GM10248 (cell line): ENCODE results near the gene IL13RA2.

ENCODE experiments used
- CTCF ChIA-PET: fragments of 300-600 bp; sonication (Branson Sonifier 250); formaldehyde crosslinking; extraction: SDS; loops from one replicate; lab custom pipeline; 2021; ENCODE audit warnings: antibody characterized with exemption; lab: Yijun Ruan, JAX
- POLR2A ChIA-PET: fragments of 350-650 bp; sonication (Branson Sonifier 250); formaldehyde crosslinking; extraction: SDS; loops from one replicate; lab custom pipeline; 2020; ENCODE audit warnings: antibody characterized with exemption; lab: Yijun Ruan, JAX
- DNase-seq: peaks from one replicate; pipeline ENCODE4 v3.0.0; 2012; ENCODE audit errors: extremely low spot score
- TF ChIP-seq, protein P1 (sequence below): IDR thresholded peaks from 2 replicates; pipeline ENCODE4 v1.5.1; 2012; ENCODE audit warnings: mild to moderate bottlenecking, low read depth; ENCODE audit errors: extremely low read depth, missing control alignments, control extremely low read depth

Gene IL13RA2, protein sequence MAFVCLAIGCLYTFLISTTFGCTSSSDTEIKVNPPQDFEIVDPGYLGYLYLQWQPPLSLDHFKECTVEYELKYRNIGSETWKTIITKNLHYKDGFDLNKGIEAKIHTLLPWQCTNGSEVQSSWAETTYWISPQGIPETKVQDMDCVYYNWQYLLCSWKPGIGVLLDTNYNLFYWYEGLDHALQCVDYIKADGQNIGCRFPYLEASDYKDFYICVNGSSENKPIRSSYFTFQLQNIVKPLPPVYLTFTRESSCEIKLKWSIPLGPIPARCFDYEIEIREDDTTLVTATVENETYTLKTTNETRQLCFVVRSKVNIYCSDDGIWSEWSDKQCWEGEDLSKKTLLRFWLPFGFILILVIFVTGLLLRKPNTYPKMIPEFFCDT

DNA sequence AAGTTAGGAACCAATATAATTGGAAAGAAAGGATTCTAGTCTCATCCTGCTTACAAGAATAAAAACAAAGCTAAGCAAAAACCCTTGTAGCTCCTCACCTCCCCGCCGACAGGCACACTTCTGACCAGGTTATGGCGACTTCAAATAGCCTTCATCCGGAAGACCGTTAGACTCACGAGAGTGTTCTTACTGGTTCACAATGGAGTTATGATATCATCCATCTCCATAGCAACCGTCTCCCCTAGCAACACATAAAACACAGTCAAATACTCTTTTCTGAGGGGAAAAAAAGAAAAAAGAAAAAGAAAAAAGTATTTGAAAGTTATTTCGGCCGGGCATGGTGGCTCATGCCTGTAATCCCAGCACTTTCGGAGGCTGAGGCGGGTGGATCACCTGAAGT is at the start of gene IL13RA2:
TSS of gene IL13RA2 (minus strand) at position 162 of the 400 bp plus-strand sequence. CDS start 347 bp downstream, outside the sequence.
- no peak for DNase-seq
- CTCF ChIA-PET, result no interaction called here
- POLR2A ChIA-PET, result no interaction called here
- TF ChIP-seq, protein P1, sequence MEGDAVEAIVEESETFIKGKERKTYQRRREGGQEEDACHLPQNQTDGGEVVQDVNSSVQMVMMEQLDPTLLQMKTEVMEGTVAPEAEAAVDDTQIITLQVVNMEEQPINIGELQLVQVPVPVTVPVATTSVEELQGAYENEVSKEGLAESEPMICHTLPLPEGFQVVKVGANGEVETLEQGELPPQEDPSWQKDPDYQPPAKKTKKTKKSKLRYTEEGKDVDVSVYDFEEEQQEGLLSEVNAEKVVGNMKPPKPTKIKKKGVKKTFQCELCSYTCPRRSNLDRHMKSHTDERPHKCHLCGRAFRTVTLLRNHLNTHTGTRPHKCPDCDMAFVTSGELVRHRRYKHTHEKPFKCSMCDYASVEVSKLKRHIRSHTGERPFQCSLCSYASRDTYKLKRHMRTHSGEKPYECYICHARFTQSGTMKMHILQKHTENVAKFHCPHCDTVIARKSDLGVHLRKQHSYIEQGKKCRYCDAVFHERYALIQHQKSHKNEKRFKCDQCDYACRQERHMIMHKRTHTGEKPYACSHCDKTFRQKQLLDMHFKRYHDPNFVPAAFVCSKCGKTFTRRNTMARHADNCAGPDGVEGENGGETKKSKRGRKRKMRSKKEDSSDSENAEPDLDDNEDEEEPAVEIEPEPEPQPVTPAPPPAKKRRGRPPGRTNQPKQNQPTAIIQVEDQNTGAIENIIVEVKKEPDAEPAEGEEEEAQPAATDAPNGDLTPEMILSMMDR, result no peak

DNA sequence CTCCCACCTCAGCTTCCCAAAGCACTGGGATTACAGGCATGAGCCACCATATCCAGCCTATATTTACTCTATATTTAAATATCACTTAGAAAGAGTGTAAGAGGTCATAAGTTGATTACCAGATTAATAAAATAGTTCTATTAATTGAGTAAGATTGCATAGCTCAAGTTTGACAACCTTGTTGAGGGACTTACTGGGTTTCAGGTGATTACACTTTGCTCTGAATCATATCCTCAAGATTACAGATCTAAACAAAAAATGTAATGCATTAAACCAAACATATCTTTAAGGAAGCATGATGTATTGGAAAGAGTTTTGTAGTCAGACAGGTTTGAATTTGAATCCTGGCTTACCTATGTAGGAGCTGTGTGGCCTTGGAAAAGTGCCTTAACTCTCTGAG is 47.9 kb upstream of the IL13RA2 start:
- POLR2A ChIA-PET, result no interaction called here
- DNase-seq, result no peak
- CTCF ChIA-PET, result no interaction called here

DNA sequence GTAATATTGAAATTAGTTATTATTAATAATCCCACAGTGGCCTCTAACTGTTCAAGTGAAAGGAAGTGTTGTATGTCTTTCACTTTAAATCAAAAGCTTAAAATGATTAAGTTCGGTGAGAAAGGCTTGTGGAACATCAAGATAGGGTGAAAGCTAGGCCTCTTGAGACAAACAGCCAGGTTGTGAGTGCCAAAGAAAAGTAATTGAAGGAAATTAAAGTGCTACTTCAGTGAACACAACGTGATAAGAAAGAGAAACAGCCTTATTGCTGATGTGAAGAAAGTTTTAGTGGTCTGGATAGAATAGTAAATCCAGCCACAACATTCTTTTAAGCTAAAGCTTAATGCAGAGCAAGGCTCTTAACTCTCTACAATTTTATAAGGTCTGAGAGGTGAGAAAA is 42.6 kb upstream of the IL13RA2 start:
- no peak for DNase-seq
- CTCF ChIA-PET, result no interaction called here
- TF ChIP-seq, protein P1, result no peak
- POLR2A ChIA-PET, result no interaction called here

More for the DNA sequence above, 47.9 kb upstream of the IL13RA2 start:
- TF ChIP-seq, protein P1, result no peak

DNA sequence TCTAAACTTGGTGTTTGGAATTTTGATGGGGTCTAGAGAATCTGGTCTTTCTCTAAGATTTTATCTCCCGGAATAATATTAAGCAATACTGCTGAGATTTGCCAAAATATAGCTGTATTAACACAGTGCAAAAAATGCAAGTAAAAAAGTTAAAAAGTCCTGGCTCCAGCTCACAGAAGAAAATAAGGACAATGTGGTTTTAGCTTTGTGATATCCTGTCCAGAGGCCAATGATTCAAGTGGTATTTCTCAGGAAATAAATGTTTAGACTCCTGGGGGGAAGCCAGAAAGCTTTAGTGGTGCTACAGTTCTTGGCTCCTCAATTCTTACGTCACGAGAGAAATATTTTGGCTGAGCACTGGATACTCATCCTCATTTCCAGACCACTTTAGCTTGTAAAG is 40.9 kb upstream of the IL13RA2 start:
- TF ChIP-seq, protein P1, result no peak
- DNase-seq, result no peak
- ChIA-PET CTCF (interaction anchor here (1.2 kb wide), 1 partner anchor 17 kb away, joined by 3 read pairs; no protein-coding TSS in a partner anchor), POLR2A (no interaction called here)

DNA sequence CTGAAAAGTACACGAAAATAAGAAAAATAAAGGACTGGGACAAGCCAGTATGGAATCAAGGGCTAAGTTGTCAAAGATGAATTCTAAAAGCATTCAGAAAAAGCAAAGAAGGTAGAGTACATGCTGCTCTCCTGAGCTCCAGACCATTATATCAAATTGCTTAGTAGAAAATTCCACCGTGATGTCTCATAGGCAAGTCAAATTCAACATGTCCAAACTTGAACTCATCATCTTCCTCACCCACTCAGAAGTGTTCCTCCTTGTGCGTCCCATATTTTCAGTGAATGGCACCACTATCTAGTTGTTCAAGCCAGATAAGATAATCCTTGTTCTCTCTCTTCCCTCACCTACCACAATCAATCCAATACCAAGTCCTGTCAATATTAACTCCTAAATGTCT is 37.5 kb upstream of the IL13RA2 start:
- no peak for DNase-seq
- TF ChIP-seq, protein P1, result no peak
- POLR2A ChIA-PET, result no interaction called here
- CTCF ChIA-PET, result no interaction called here

DNA sequence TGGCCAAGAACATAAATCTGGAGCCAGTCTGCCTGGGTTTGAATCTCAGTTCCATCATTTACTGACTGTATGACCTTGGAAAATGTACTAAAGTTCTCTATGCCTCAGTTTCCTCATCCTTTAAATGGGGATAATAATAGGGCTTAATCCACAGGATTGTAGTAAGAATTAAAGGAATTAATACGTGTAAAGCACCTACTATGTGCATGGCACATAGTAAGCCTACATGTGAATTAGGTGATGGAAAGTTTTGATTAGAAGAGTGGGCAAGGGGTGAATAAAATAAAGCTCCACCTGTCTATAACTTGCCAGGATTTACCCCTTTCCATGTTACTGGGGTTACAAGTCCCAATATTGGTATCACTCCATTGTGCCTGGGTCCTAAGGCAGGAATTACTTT is 35.8 kb upstream of the IL13RA2 start:
- TF ChIP-seq, protein P1, result no peak
- CTCF ChIA-PET, result no interaction called here
- no peak for DNase-seq
- POLR2A ChIA-PET, result no interaction called here
